ENCODE results near the gene ZNF629.
A peak's percentile ranks its signal among the peaks of the same experiment; 100 is the strongest.

The ZNF629 gene

DNA sequence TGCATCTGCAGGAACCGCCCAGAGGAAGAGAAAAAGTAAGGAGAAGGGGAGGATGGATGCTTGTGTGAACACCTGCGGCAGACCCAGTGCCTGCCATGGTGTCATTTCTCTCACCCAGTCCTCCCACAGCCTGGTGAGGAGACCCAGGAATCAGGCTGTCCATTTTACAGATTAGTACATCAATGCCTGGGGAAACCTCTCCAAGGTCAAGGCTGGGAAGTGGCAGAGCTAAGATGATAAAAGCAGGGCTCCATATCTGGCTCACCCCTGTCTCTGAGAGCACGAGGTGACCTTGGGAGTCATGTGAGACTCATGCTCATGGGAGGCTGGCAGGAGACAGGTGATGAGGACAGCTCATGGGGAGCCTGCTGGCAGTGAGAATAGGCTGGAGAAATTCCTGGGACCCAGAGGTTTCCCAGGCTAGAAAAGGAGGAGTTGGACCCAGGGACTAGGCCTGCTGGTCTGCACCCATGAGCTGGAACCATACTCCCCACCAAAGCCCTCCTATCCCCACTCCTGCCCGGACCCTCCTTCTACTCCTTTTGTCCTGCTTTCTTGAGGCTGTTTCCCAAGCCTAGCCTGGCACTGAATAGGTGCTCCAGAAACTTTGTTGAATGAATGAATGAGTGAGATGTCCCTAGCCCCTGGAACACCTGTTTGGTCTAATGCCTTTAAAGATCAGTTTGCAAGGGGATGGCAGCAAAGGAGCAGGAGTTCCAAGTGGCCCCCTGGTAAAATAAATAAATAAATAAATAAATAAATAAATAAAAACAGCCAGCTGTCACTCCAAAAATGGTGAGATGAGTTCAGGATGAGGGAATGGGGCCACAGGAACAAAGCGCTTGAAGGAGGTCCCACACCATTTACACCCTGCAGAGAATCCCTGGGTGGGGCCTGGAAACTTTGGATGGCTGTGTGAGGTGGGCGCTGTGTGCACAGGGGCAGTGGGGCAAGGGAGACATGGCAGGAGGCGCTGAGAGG is 1.6 kb downstream of the ZNF629 start:
- no peak for DNase-seq

DNA sequence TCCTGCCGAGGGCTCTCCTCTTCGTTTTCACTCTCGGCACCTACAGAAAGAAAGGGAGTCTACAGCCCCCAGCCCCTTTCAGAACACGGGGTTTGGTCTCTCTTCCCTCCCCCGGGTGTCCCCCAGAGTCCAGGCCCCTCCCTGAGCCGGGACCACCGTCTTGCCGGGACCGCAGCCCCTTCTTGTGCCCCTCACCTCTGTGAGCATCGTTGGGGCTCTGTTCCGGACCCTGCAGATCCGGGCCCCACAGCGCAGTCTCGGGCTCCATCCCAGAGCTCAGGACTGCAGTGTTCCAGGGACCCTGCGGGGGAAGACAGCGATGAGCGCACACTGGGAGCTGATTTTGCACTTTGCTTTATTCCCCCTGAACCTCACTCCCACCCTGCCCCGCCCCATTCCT is 2.8 kb downstream of the ZNF629 start:
- DNase-seq = no peak

DNA sequence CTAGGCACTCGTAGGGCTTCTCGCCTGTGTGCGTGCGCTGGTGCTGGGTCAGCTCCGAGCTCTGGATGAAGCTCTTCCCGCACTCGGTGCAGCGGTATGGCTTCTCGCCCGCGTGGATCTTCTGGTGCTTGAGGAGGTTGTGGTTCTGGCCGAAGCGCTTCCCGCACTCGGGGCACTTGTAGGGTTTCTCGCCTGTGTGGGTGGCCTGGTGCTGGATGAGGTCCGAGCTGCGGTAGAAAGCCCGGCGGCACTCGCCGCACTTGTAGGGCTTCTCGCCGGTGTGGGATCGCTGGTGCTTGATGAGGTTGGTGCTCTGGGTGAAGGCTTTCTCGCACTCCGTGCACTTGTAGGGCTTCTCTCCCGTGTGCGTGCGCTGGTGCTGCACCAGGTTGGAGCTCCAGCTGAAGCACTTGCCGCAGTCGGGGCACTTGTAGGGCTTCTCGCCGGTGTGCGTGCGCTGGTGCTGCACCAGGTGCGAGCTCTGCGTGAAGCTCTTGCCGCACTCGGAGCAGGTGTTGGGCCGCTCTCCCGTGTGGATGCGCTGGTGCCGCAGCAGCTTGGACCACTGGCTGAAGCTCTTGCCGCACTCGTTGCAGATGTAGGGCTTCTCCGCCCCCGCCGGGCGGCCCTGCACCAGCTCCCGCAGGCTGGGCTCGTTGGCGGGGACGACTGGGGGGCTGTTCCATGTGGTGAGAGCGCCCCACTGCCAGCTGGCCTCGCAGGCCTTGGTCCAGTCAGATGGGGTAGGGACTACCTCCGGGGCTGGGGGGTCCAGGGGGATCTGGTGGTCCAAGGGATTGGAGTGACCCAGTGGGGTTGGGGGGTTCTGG is 3.5 kb downstream of the ZNF629 start:
- no peak for DNase-seq

DNA sequence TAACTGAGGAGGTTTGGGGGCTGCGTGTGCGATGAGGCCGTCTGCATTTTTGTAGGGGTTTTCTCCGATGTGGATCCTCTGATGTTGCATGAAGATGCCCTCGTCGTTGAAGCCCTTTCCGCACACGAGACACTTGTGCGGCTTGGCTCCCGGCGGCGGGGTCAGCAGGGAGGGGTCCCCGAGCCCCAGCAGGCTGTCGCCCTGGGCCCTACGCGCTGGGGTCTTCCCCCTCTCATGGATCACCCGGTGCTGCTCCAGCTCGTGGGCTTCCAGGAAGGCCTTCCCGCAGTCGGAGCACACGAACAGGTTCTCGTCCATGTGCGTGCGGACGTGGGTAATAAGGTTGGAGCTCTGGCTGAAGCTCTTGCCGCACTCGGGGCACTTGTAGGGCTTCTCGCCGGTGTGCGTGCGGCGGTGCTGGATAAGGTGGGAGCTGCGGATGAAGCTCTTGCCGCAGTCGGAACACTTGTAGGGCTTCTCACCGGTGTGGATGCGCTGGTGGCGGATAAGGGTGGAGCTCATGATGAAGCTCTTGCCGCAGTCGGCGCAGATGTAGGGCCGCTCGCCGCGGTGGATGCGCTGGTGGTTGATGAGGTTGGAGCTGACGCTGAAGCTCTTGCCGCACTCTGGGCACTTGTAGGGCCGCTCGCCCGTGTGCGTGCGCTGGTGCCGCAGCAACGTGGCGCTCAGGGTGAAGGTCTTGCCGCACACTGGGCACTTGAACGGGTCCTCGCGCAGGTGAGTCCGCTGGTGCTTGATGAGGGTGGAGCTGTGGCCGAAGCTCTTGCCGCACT is 4.3 kb downstream of the ZNF629 start:
- no peak for DNase-seq

DNA sequence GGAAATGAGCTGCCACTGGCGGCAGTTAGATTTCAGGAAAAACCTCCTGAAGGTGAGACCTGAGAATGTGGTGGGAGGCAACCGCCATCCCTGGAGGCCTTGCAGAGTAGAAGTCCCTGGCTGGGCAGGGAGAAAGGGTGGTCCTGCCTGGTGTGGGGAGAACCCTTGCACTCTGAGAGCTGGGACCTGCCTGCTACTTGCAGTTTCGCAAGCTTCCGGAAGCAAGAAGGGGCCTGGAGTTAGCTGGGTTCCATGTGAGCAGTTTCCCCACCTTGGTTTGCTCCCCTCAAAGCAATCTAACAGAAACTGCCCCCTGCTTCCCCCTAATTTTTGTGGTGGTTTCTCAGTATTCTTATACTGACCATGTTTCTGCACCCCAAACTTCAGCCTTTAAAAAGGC is 6.5 kb downstream of the ZNF629 start:
- DNase-seq = no peak

DNA sequence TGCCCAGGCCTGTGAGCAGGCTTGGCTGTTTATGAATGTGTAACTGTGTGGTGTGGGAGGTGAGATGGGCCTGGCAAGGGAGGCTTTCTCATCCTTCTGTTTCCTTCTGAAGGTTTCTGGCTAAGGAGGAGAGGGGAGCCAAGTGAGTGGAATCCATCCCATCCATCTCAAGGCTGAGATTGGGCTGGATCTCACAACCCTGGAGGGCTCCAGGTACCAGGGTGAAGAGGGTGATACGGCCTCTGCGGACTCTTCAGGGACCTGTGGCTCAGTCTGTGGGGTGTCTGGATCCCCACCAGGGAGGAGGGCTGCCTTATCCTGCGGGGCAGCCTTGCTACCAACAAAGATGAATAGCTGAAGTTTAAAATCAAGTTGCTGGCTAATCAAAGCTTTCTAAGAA is 7.0 kb downstream of the ZNF629 start:
- DNase-seq = no peak

DNA sequence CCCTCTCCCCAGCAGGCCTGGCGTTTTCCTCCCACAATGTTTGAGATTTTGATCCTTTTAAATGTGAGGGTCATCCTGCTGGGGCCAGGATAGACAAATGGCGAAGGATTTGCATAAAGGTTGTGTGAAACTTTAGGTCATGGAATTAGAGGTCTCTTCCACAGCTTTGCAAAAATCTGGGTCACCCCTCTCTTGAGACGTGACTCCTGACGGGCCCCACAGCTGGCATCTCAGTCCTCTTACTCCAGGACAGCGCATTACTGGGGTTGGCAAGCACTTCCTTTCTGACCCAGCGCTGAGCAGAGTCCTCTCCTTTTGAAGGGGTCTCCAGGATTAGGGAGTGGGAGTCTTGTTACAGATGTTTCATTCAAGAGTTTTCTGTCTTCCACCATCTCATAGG is 7.4 kb downstream of the ZNF629 start:
- DNase-seq = no peak

DNA sequence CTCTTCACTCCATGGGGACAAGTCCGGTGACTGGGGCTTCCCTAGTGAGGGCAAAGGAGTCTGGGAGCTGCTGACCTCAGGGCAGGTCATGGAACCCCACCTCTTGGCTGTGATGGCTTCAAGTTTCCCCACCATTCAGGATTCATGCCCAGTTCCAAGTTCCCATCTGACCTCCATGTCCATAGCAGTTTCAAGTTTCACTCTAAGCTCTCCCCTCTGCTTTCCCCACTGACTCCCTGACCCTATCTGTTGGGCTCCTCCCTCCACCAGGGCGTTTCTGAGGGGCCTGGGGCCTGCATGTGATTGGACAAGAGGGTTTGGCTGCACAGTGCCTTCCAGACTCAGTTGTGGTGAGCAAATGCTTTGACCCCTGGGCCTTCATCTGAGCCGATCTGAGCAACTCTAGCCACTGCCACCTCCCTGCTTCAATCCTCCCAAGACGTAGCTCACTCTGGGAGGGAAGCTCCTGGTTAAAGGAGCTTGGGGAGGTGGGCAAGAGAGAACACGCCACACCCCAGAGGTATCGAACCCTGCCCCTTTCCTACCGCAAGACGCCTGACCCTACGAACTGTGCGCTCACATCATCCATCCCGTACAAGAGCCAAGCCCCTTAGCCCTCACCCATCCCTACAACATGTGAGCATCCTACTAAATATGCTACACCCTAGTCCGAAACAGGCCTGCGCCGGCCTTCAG is 8.3 kb downstream of the ZNF629 start:
- no peak for DNase-seq

DNA sequence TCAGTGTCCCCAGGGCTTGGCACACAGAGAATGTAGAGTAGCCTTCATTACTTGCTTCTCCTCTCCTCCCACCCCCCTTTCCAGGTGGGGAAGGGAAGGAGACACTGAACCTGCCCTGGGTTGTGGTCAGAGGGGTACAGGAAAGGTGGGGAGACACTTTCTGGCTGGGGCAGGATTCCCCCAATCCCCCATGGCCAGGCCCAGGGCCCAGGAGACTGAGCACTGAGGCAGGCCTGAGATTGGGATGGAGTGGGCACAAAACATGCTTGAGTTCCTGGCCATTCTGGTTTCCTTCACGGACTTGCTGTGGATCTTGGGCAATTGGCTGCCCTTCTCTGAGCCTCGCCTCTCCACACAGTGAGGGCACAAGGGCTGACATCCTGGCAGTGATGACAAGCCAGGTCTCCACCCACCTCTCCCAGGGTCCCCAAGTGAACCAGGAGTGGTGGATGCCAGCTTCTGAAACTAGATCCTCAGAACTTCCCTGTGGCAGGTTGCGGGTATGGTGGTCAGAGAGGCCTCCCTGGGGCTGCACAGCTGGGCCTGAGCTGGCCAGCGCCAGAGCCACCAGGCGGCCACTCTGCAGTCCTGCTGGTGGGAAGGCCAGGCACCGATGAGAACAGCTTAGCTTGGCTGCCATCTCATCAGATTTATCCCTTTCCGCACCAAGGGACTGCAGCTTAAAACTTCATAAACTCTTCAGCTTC is 9.3 kb downstream of the ZNF629 start:
- no peak for DNase-seq

DNA sequence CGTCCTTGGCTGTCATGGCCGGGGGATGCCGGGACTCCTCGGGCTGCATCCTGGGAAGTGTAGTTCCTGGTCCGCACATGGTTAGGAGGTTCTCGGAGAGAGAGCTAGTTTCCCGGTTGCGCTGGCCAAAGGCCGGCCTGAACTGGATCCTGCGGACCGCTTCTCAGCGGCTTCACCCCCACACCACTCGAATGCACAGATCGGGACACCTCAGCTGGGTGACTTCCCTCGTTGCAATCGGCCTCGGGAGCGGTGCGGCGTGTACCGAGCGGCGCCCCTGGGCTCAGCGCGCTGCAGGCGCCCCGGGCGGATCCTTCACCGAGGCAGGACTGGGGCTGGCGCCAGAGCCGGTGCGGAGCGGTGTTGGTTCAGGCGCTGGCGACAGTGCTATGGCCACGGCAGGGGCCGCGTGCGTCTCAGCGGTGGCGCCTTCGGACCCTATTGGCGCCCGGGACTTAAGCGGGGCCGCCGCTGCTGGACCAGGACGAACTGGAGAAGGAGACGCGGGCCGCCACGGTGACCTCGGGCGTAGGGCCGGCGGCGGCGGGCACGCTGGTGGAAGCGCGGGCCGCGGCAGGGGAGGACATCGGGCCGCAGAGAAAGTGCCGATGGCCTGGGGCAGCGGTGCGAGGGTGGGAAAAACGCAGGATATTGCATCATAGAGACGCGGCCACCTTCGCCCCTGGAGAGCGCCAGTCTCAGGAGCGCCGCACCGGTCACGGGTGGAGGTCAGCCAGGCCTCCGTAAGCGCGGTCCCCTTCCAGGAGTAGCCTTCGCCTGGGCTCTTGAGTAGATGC is 11.4 kb downstream of the ZNF629 start:
- DNase-seq = peak; percentile 42

DNA sequence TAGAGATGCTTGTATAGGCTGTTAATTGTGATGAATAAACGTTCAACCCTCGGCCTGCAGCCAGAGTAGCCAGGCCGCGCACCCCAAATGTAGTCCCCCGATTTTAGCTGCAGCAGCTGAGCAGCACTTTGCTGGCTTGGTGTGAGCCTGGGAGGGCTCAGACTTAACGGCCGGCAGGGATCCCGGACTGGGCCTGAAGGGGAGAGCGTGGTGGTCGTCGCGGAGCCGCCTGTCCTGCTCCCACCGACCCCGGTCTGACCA is 11.9 kb downstream of the ZNF629 start:
- no peak for DNase-seq

DNA sequence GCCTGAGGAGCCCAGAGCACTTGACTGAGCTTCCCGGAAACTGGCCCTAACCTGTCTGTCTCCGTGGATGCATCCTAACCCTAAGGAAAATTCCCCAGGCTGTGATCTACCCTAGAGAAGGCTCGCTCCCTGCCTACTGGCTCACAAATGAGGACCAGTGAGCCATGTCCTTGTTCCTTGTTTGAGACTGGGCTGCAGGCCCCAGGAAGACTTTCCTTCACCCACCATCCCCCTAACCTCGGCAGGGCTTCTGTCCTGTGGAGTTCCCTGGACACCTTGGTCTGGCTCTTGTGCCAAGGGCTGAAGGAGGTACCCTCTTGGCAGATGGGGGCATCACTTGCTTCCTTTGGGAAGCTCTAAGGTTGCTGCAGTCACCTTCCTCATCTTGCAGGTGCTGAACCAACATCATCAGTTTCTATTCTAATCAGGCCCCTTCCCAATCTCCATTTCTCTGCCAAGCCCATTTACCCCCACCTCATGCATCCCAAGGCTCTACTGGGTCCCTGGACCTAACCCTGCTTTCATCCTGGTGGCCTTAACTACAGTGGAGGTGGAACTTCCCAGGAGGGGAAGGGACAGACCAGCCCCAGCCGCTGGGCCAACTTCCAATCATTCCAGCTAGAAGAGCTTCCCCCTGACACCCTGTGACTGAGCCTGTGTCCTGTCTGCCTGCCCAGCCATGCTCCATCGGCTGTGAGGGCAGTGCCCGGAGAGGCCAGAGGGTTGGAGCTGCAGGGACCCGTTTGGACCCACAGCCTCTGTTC is 12.5 kb downstream of the ZNF629 start:
- DNase-seq = no peak

DNA sequence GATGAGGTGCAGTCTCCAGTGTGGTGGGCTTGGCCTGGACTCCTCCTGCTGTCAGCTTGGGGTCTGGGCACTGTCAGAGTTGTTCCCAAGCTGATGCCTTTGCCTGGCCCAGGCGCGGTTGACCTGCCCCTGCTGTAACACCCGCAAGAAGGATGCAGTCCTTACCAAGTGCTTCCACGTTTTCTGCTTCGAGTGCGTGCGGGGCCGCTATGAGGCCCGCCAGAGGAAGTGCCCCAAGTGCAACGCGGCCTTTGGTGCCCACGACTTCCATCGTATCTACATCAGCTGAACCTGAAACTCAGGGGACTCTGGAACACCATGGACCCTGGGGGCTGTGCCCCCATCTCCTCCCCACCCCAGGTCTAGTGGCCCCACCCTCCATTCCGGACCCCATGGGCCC is 13.2 kb downstream of the ZNF629 start:
- DNase-seq = no peak

DNA sequence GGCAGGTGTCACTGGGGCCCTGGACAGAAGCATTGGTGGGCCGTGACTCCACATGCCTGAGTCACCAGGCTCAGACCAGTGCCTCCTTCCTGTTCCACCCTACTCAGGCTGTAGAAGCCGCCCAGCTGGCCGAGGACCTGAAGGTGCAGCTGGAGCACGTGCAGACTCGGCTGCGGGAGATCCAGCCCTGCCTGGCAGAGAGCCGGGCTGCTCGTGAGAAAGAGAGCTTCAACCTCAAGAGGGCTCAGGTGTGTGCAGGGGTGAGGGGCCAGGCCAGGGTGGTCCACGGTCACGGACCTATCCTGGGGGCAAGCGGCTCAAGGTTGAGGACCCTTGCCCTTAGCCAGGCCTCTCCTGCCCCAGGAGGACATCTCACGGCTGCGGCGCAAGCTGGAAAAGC is 15.3 kb downstream of the ZNF629 start:
- no peak for DNase-seq

DNA sequence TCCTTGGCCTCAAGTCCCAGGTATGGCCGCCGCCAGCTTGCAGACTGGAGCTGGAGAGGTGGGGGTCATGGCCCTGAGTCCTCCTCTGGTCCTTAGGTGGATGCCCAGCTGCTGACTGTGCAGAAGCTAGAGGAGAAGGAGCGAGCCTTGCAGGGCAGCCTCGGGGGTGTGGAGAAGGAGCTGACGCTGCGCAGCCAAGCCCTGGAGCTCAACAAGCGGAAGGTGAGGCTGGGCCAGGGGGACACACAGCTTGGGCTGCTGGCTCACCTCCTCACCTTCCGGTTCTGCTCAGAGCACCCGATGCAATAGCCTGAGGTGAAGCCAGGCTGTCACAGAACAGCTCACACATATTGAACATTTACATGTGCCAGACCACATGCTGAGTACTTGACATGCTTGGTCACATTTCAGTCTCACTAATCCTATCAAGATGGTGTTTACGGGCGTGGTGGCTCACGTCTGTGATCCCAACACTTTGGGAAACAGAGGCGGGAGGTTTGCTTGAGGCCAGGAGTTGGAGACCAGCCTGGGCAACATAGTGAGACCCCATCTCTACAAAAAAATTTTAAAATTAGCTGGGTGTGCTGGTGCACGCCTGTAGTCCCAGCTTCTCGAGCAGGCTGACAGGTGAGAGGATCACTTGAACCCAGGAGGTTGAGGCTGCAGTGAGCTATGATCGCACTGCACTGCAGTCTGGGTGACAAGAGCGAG is 17.5 kb downstream of the ZNF629 start:
- no peak for DNase-seq

DNA sequence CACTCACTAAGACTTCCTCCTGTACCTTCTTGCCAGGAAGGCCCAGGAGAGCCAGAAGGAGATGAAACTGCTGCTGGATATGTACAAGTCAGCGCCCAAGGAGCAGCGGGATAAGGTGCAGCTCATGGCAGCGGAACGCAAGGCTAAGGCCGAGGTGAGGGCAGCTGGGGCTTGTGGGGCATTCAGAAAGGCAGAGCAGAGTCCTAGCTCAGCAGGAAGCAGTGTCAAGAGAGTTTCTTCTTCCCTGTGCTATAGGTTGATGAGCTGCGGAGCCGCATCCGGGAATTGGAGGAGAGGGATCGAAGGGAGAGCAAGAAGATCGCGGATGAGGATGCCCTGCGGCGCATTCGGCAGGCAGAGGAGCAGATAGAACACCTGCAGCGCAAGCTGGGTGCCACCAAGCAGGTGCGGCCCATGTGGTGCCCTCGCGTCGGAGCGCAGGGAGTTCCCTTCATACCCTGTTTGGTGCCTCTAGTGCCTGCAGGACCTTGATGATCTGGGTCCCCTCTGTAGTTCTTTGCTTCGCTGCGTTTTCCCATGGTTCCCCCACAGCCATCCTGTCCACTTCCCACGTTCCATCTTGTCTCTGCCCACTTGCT is 18.3 kb downstream of the ZNF629 start:
- DNase-seq = no peak

DNA sequence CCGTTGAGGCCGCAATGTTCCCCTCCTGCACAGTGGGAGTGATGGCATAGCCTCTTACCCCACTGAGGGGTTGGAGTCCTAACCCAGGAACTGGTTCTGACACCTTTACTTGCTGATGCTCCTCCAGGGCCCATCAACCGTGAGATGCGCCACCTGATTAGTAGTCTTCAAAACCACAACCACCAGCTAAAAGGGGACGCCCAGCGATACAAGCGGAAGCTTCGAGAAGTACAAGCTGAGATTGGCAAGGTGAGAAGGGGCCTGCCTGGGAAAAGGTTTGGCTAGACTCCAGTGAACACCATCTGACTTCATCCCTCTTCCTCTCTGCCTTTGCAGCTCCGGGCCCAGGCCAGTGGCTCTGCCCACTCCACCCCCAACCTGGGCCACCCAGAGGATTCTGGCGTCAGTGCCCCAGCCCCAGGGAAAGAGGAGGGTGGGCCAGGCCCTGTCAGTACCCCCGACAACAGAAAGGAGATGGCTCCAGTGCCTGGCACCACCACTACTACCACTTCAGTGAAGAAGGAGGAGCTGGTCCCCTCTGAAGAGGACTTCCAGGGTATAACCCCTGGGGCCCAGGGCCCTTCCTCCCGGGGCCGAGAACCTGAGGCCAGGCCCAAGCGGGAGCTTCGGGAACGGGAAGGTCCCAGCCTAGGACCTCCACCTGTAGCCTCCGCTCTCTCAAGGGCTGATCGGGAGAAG is 19.1 kb downstream of the ZNF629 start:
- DNase-seq = no peak

DNA sequence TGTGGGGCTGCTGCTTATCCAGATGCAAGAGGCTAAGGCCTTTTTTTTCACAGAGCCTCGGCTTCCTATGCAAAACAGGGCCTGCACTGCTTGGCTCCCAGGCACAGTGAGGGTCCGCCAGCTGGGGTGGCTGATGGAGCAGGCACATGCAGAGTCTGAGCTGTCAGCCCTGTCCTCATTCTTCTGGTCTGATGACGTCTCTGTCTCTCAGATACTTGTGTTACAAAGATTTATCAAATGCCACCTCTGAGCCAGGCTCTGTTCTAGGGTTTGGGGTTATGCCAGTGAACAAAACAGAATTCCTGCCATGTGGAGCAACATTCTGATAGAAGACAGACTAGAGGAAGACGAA is 20.1 kb downstream of the ZNF629 start:
- no peak for DNase-seq

Data from stimulated activated naive CD4-positive, alpha-beta T cell treated with Interleukin-2 at 50 U/mL for 16 hours (primary cell).